Tibial artery (tissue), 4 donors: Measurements from ENCODE around the gene SLC66A1.
A peak's percentile ranks its signal among the peaks of the same experiment; 100 is the strongest.
"Not testable (repeated sequence)": the region's sequence is repeated elsewhere in the genome, so short reads cannot be mapped to it uniquely, and the experiment has no call there.

Experiments
- DNase-seq, 2 donors: peaks; one replicate each; pipeline ENCODE4 v3.0.0-alpha.2; 2019
- H3K27ac ChIP-seq, 2 donors: fragments of 200-600 bp; sonication (generic) in 1 of 2; 1 replicate in 1 of 2; 2 replicates in 1 of 2; pipeline ENCODE4 v1.5.1; 2018 to 2019; ENCODE audit warnings: mild to moderate bottlenecking in 1 of 2
- H3K27me3 ChIP-seq, 2 donors: fragments of 200-600 bp; sonication (generic) in 1 of 2; one replicate each; pipeline versions ENCODE4 v1.5.1 to v1.6.0; 2016 to 2019
- H3K36me3 ChIP-seq, 3 donors: fragments of 200-600 bp; sonication (generic) in 2 of 3; one replicate each; pipeline ENCODE4 v1.5.1; 2016 to 2019; ENCODE audit warnings: mild to moderate bottlenecking in 2 of 3
- H3K4me1 ChIP-seq, 4 donors: fragments of 200-600 bp; sonication (generic) in 2 of 4; 1 replicate in 3 of 4; 2 replicates in 1 of 4; pipeline ENCODE4 v1.5.1; 2016 to 2019
- H3K4me3 ChIP-seq, 2 donors: fragments of 200-600 bp; sonication (generic) in 1 of 2; 1 replicate in 1 of 2; 2 replicates in 1 of 2; pipeline ENCODE4 v1.5.1; 2018 to 2019; ENCODE audit warnings: mild to moderate bottlenecking in 2 of 2
- H3K9me3 ChIP-seq, 3 donors: fragments of 200-600 bp; sonication (generic) in 1 of 3; one replicate each; pipeline ENCODE4 v1.5.1; 2016 to 2019
- intact Hi-C: fragments of 100-400 bp; cut with DNase I; formaldehyde crosslinking; loops from one replicate; pipeline ENCODE4 v1.15.0; 2023; ENCODE audit warnings: low total_unique reads
- TF ChIP-seq, protein P1 (sequence below), 2 experiments: fragments of 200-600 bp in 1 of 2; fragments of 450-650 bp in 1 of 2; IDR thresholded peaks; one replicate each; pipeline ENCODE4 v1.5.1; 2017 to 2019; ENCODE audit warnings: antibody characterized with exemption in 2 of 2, mild to moderate bottlenecking in 1 of 2, moderate library complexity in 1 of 2

SLC66A1 gene, protein sequence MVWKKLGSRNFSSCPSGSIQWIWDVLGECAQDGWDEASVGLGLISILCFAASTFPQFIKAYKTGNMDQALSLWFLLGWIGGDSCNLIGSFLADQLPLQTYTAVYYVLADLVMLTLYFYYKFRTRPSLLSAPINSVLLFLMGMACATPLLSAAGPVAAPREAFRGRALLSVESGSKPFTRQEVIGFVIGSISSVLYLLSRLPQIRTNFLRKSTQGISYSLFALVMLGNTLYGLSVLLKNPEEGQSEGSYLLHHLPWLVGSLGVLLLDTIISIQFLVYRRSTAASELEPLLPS

DNA sequence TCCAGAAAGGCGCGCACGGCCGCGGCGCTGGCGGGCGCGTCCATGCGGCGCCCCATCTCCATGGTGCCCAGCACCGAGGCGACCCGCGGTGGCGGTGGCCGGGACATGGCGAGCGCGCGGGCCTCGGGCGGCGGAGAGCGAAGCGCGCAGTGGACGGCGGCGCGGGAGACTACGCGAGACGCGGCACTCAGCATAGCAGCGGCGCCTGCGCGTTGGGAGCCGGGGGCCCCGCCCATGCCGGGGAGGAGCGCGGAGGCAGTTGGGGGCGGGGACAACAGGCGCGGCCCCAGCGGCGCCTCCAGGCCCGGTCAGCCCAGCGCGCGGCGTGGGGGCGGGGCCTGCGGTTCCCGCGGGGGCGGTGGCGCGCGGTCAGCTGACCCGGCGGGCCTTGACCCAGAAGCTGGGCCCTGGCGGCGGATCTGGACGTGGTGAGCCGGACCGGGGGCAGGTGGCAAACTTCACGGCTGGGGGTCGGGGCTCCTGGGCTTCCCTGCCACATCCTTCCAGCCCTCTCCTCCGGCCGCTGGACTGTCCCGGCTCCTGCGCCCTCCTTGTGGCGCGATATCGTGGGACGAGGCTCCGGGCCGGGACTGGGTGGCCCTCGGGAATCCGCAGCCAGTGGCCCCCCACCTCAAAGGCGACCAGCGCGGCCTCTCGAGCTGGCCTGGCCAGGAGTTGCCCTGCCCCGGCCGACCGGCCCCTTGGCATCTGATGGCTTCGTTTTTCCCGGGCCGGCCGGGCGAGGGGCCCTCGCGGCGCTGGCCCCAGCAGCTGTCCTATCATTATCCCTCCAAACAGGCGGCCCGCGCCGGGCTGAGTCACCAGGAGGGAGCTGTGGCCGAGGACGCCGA lies at the start of gene SLC66A1, which contains the start of gene AKR7A2:
Gene SLC66A1, plus strand, starts transcription at position 396 of the 851 bp plus-strand sequence. CDS start 5,352 bp downstream, outside the sequence.
Gene AKR7A2, minus strand, starts transcription at position 214 of the 851 bp plus-strand sequence. Its CDS starts 20 bp downstream, at position 194.
- TF ChIP-seq, protein P1, sequence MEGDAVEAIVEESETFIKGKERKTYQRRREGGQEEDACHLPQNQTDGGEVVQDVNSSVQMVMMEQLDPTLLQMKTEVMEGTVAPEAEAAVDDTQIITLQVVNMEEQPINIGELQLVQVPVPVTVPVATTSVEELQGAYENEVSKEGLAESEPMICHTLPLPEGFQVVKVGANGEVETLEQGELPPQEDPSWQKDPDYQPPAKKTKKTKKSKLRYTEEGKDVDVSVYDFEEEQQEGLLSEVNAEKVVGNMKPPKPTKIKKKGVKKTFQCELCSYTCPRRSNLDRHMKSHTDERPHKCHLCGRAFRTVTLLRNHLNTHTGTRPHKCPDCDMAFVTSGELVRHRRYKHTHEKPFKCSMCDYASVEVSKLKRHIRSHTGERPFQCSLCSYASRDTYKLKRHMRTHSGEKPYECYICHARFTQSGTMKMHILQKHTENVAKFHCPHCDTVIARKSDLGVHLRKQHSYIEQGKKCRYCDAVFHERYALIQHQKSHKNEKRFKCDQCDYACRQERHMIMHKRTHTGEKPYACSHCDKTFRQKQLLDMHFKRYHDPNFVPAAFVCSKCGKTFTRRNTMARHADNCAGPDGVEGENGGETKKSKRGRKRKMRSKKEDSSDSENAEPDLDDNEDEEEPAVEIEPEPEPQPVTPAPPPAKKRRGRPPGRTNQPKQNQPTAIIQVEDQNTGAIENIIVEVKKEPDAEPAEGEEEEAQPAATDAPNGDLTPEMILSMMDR (IDR thresholded peaks at IDR 0.05): peak in 1 of 2 experiments; percentile 40
- peaks cover 0 to 37% (median 20%) of the 10 kb centered on the region in 4 donors for H3K4me1 ChIP-seq
- no peaks in the 10 kb centered on the region for H3K27me3 ChIP-seq
- peaks cover 12 to 22% (median 12%) of the 10 kb centered on the region in 3 donors for H3K36me3 ChIP-seq
- no peaks in the 10 kb centered on the region for H3K9me3 ChIP-seq
- intact Hi-C loops: no loop called here
- peak within 1 kb of the TSS; percentile 89 to 94 for H3K27ac ChIP-seq
- peak; percentile 88 to 97 for DNase-seq
- peak within 1 kb of the TSS; percentile 90 to 97 for H3K4me3 ChIP-seq

DNA sequence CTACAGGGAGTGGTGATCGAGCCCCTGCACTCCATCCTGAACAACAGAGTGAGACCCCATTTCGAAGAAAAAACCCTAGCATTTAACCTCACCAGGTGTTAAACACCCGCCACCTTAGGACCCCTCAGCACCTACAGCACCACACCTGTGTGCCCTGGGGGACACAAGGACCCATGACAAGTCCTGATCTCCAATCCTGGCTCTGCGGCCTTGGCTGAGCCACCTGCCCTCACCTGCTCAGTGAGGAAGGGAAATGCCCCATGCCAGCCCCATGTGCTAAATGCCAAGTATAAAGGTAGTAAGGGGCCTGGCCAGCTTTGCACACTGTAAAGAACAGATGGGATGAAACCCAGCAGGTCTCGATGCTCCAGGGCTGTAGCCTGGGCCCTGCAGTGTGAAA lies 49.4 kb upstream of the SLC66A1 start:
- H3K36me3 ChIP-seq: peaks cover 19 to 33% (median 27%) of the 10 kb centered on the region in 3 donors
- H3K27me3 ChIP-seq: no peaks in the 10 kb centered on the region
- H3K27ac ChIP-seq: no peak overlapping the region
- no peaks in the 10 kb centered on the region for H3K4me1 ChIP-seq
- H3K9me3 ChIP-seq: no peaks in the 10 kb centered on the region
- intact Hi-C loops: no loop called here
- no peak for DNase-seq
- TF ChIP-seq, protein P1 (IDR thresholded peaks at IDR 0.05): no peak
- no peak overlapping the region for H3K4me3 ChIP-seq

DNA sequence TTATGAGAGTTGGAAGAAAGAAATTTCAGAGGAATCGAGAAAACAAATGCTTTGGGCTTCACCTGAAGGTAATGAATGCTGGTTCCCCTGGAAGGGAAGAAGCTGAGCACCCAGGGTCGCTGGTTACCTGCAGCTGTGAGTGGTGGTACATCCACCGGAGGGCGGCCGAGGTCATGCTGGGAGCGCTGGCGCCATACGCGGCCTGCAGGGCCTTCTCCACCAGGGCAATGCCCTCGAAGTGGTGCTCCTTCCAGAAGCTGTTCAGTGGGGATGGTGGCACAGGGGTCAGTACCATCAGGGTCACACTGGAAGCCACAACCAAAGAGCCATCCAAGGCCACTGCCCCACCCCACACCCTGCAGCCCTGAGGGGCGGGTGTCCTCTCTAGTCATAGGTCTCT lies 43.7 kb upstream of the SLC66A1 start:
- intact Hi-C loops: no loop called here
- H3K4me3 ChIP-seq: no peak overlapping the region
- no peaks in the 10 kb centered on the region for H3K36me3 ChIP-seq
- TF ChIP-seq, protein P1 (IDR thresholded peaks at IDR 0.05): no peak
- H3K9me3 ChIP-seq: no peaks in the 10 kb centered on the region
- DNase-seq: no peak
- H3K4me1 ChIP-seq: no peaks in the 10 kb centered on the region
- no peak overlapping the region for H3K27ac ChIP-seq
- peaks cover 0 to 2% of the 10 kb centered on the region in 2 donors for H3K27me3 ChIP-seq

DNA sequence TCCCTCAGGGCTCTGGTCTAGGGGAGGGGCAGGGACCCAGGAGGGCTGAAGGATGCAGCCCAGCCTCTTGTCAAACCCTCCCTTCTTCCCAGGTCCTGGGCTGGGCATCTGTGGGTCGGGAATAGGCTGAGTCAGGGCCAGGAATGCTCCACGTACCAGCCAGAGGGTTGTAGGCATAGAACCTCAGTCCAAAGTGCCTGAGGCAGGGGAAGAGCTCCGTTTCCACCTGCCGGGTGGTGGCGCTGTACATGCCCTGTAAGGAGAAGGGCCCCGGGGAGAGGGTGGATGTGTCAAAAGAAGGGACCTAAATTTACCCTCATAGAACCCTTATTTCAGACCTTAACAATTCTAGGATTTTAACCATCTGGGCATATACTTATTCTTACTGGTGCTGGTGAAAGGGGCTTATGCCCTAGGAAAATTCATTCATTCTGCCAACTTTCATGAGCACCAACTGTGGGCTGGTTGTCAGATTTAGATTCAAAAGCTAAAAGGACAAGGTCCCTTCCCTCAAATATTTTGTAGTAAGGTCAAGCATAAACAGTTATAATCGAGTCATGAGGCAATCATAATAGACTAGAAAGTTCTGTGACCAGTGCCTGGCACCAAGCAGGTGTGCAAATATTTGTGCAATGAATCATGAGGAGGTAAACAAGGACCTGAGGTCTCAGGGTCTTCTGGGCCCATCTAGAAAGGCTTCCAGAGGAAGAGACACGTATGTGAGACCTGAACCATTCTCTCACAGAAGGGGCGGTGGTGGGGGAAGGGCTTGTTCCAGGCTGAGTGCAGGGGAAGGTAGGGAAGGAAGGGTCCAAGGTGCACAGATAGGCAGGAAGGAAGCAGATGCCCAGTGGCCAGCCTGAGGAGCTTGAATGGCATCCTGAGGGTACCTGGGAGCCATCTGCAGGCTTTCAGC lies 42.4 kb upstream of the SLC66A1 start:
- H3K4me1 ChIP-seq, H3K9me3 ChIP-seq, H3K36me3 ChIP-seq, DNase-seq, intact Hi-C loops, H3K4me3 ChIP-seq, H3K27ac ChIP-seq: not testable (repeated sequence)
- H3K27me3 ChIP-seq: peaks cover 0 to 10% of the 10 kb centered on the region in 2 donors

DNA sequence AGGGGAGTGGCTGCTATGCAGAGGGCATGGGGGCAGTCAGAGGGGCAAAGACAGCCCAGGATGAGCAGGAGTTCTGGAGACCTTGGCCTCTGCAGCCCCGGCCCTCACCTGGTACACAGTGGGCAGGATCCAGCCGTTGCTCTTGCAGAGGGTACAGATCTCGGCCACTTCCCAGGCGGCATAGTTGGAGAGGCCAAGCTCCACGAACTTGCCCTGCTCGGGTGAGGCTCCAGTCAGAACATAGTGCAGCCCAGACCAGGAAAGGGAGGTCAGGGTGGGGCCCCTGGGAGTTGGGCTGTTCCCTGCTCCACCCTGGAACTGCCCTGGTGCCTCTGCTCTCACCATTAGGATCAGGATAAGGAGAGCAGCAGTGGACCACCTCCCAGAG lies 41.8 kb upstream of the SLC66A1 start:
- H3K9me3 ChIP-seq, H3K4me1 ChIP-seq, intact Hi-C loops, H3K36me3 ChIP-seq, H3K4me3 ChIP-seq, H3K27ac ChIP-seq, DNase-seq: not testable (repeated sequence)
- H3K27me3 ChIP-seq: peaks cover 0 to 10% of the 10 kb centered on the region in 2 donors

DNA sequence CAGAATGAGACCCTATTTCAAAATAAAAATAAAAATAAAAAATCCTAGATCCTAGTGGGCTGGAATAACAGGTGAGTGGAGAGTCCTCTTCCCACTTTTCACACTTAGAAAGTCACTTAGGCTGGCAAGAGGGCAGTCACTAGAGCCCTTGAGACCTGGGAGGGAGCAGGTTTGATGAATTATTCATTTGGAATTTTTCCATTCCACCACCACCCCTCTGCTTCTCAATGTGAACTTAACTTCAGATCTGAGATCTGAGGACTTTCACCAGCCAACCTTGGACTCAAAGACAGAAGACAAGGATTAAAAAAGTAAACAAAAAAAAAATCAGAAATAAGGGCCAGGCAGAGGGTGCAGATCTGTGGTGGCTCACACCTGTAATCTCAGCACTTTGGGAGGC lies 40.1 kb upstream of the SLC66A1 start:
- TF ChIP-seq, protein P1 (IDR thresholded peaks at IDR 0.05): no peak
- intact Hi-C loops: no loop called here
- peaks cover 0 to 5% (median 2%) of the 10 kb centered on the region in 4 donors for H3K4me1 ChIP-seq
- H3K4me3 ChIP-seq: no peak overlapping the region
- H3K27me3 ChIP-seq: peaks cover 0 to 10% of the 10 kb centered on the region in 2 donors
- DNase-seq: no peak
- H3K9me3 ChIP-seq: peaks cover 0 to 5% (median 3%) of the 10 kb centered on the region in 3 donors
- peaks cover 0 to 4% (median 0%) of the 10 kb centered on the region in 3 donors for H3K36me3 ChIP-seq
- H3K27ac ChIP-seq: no peak overlapping the region
